K562 (cell line): Measurements from ENCODE around the gene SMIM23. TPM values are rescaled to one million over a fixed set of nuclear protein-coding genes. Genes with fewer than 3 reads are reported as not detected.

Experiments used
- AFF1 ChIP-seq, 2 experiments: fragments of 450-650 bp; IDR thresholded peaks; 2 replicates each; pipeline ENCODE4 v1.6.1; 2018; ENCODE audit warnings: mild to moderate bottlenecking in 2 of 2, low read depth in 1 of 2; ENCODE audit not compliant: partially characterized antibody in 2 of 2
- BACH1 ChIP-seq: fragments of 200-800 bp; sonication (Bioruptor generic); IDR thresholded peaks from 2 replicates; pipeline ENCODE4 v1.6.1; 2016; ENCODE audit warnings: missing genetic modification characterization, missing compliant biosample characterization
- CTBP1 ChIP-seq: fragments of 450-650 bp; IDR thresholded peaks from 2 replicates; pipeline ENCODE4 v1.6.1; 2016; ENCODE audit warnings: borderline replicate concordance
- TBL1XR1 ChIP-seq, 2 experiments: IDR thresholded peaks; 2 replicates each; pipeline ENCODE4 v1.6.1; 2012; ENCODE audit warnings: improper control_type of control experiment in 2 of 2, low read length in 2 of 2, mild to moderate bottlenecking in 1 of 2
- TCF15 ChIP-seq: fragments of 250-450 bp; sonication (Bioruptor Pico); IDR thresholded peaks from 2 replicates; pipeline ENCODE4 v1.8.0; 2022; ENCODE audit warnings: moderate library complexity, mild to moderate bottlenecking, inconsistent platforms
- ZBTB2 ChIP-seq: fragments of 450-650 bp; IDR thresholded peaks from 2 replicates; pipeline ENCODE4 v1.6.1; 2016; ENCODE audit warnings: antibody characterized with exemption
- ZHX1 ChIP-seq: fragments of 150-350 bp; conservative IDR thresholded peaks from 2 replicates; pipeline ENCODE4 v1.6.1; 2014; ENCODE audit warnings: low read length
- polyA plus RNA-seq, 8 experiments: library from polyadenylated mRNA; depleted of rRNA in 4 of 8; stranded (reverse) in 5 of 8; unstranded in 3 of 8; fragments of >200 nt; fragmentation: Nextera tagmentation in 2 of 8; fragmentation: Illumina TruSeq in 1 of 8; extraction: Ambion mirVana in 2 of 8; extraction: Trizol in 1 of 8; gene quantifications; 2 replicates each; pipeline versions ENCODE4 v1.2.1 to v1.2.3, GENCODE V29; 2011 to 2014; ENCODE audit warnings: inconsistent platforms in 1 of 8, missing spikeins in 1 of 8
- total RNA-seq, 7 experiments: library from RNA; depleted of rRNA in 6 of 7; stranded (reverse); fragments of >200 nt in 6 of 7; fragmentation: Illumina TruSeq in 2 of 7; extraction: Trizol in 2 of 7; gene quantifications; 2 replicates each; pipeline versions ENCODE4 v1.2.1 to v1.2.3, GENCODE V29; 2011 to 2021; ENCODE audit warnings: low replicate concordance in 1 of 7

The SMIM23 gene
- total and polyA plus RNA-seq, 9 of the 15 experiments (the other 6 are each of a cell fraction or from before 2014, with no cell fraction given) = not detected

GRCh38 chr5:171795381-171795780, 9.8 kb downstream of the SMIM23 start (continued):
- no peak for TF ChIP-seq AFF1 (IDR thresholded peaks at IDR 0.05; ENCODE audit: low read depth in 1 of 2, partially characterized antibody in 2 of 2)
- no peak for TF ChIP-seq ZHX1
- no peak for TF ChIP-seq TBL1XR1 (IDR thresholded peaks at IDR 0.05; ENCODE audit: low read length in 2 of 2)
- TF ChIP-seq TCF15 (CRISPR knock-in tag) = no peak
- no peak for TF ChIP-seq BACH1 (tag)
- TF ChIP-seq ZBTB2 = no peak
- no peak for TF ChIP-seq CTBP1
